GM19099 (cell line): ENCODE data around the gene OPRD1.

Experiments
- POLR2A ChIP-seq: IDR thresholded peaks from 3 replicates; pipeline ENCODE4 v1.6.1; 2011; ENCODE audit warnings: low read depth; ENCODE audit not compliant: insufficient read length; ENCODE audit errors: extremely low read depth

OPRD1 gene

GRCh38 chr1:28905921-28906666 is 94.1 kb downstream of the OPRD1 start:
- TF ChIP-seq POLR2A, result no peak

GRCh38 chr1:28909198-28909597 is 97.2 kb downstream of the OPRD1 start:
- no peak for TF ChIP-seq POLR2A

- TF ChIP-seq POLR2A, result no peak
Measured at GRCh38 chr1:28910379-28911115, 98.6 kb downstream of the OPRD1 start.

- no peak for TF ChIP-seq POLR2A
Measured at GRCh38 chr1:28913786-28914227, 101.8 kb downstream of the OPRD1 start.

GRCh38 chr1:28914228-28915030 is 102.5 kb downstream of the OPRD1 start, which contains the start of gene EPB41:
Gene EPB41, plus strand, starts transcription at chr1:28914569. Its CDS starts 72,869 bp downstream, at chr1:28987438.
- TF ChIP-seq POLR2A, result peak; percentile 11

GRCh38 chr1:28915031-28915895 is 103.3 kb downstream of the OPRD1 start:
- TF ChIP-seq POLR2A, result no peak

GRCh38 chr1:28917757-28918118 is 105.8 kb downstream of the OPRD1 start:
- TF ChIP-seq POLR2A, result no peak
